Epithelial cell of esophagus (primary cell): ENCODE data around the gene THAP4.
"Not testable (repeated sequence)": the region's sequence is repeated elsewhere in the genome, so short reads cannot be mapped to it uniquely, and the experiment has no call there.

Experiments used
- DNase-seq: peaks from one replicate; pipeline ENCODE4 v3.0.0; 2010; ENCODE audit warnings: low read depth
- H3K4me3 ChIP-seq: 2 replicates; pipeline ENCODE4 v1.5.1; 2011; ENCODE audit warnings: mild to moderate bottlenecking, low read length, control low read depth
- CTCF ChIP-seq: IDR thresholded peaks from 2 replicates; pipeline ENCODE4 v1.5.1; 2011; ENCODE audit warnings: low read depth, mild to moderate bottlenecking, low read length, control low read depth, inconsistent platforms; ENCODE audit not compliant: insufficient read depth; ENCODE audit errors: missing control alignments

THAP4 gene

GRCh38 chr2:241671457-241672240, 34.7 kb upstream of the THAP4 start:
- TF ChIP-seq CTCF = no peak
- H3K4me3 ChIP-seq = no peak overlapping the region
- no peak for DNase-seq

- no peak for DNase-seq
- no peak for TF ChIP-seq CTCF
- no peak overlapping the region for H3K4me3 ChIP-seq
Observed at GRCh38 chr2:241670333-241671110, 33.6 kb upstream of the THAP4 start.

- DNase-seq = no peak
- TF ChIP-seq CTCF = no peak
- no peak overlapping the region for H3K4me3 ChIP-seq
Observed at GRCh38 chr2:241668839-241669238, 31.9 kb upstream of the THAP4 start.

- H3K4me3 ChIP-seq = no peak overlapping the region
- TF ChIP-seq CTCF = no peak
- DNase-seq = no peak
Observed at GRCh38 chr2:241668354-241668753, 31.4 kb upstream of the THAP4 start.

GRCh38 chr2:241666627-241667400, 29.9 kb upstream of the THAP4 start:
- DNase-seq = no peak
- H3K4me3 ChIP-seq = no peak overlapping the region
- no peak for TF ChIP-seq CTCF

GRCh38 chr2:241665731-241666440, 28.9 kb upstream of the THAP4 start:
- no peak overlapping the region for H3K4me3 ChIP-seq
- TF ChIP-seq CTCF = no peak
- DNase-seq = no peak

- not testable (repeated sequence) for H3K4me3 ChIP-seq, DNase-seq
Observed at GRCh38 chr2:241662731-241663130, 25.8 kb upstream of the THAP4 start.
